Activated CD8-positive, alpha-beta T cell treated with anti-CD3 and anti-CD28 coated beads for 36 hours (primary cell): ENCODE data around the gene HLA-B. TPM values are rescaled to one million over a fixed set of nuclear protein-coding genes. Genes with fewer than 3 reads are reported as not detected.
A peak's percentile ranks its signal among the peaks of the same experiment; 100 is the strongest.

Source experiments
- ATAC-seq: fragments of 200-7000 bp; cut with Tn5 transposase; one replicate; pipeline ENCODE4 v1.10.0; 2021; ENCODE audit warnings: mild to moderate bottlenecking, moderate library complexity
- CTCF ChIA-PET: fragments of 350-600 bp; sonication (Branson Sonifier 250); formaldehyde crosslinking; loops from one replicate; lab custom pipeline; 2021; ENCODE audit warnings: antibody characterized with exemption; lab: Charles Lee
- POLR2A ChIA-PET: fragments of 350-600 bp; sonication (Branson Sonifier 250); formaldehyde crosslinking; loops from one replicate; lab custom pipeline; 2021; ENCODE audit warnings: antibody characterized with exemption; lab: Charles Lee
- DNase-seq: peaks from one replicate; pipeline ENCODE4 v3.0.0-alpha.2; 2020
- H3K27ac Mint-ChIP-seq: one replicate; pipeline ENCODE4 v1.8.0; 2021; ENCODE audit warnings: mild to moderate bottlenecking, mixed read lengths
- H3K27me3 Mint-ChIP-seq: one replicate; pipeline ENCODE4 v1.8.0; 2021; ENCODE audit warnings: mixed read lengths
- H3K36me3 Mint-ChIP-seq: one replicate; pipeline ENCODE4 v1.8.0; 2021; ENCODE audit warnings: low read depth, mixed read lengths
- H3K4me1 Mint-ChIP-seq: one replicate; pipeline ENCODE4 v1.8.0; 2021; ENCODE audit warnings: low read depth, mixed read lengths
- H3K4me3 Mint-ChIP-seq: one replicate; pipeline ENCODE4 v1.8.0; 2021; ENCODE audit warnings: mild to moderate bottlenecking, moderate library complexity, mixed read lengths
- H3K9me3 Mint-ChIP-seq: one replicate; pipeline ENCODE4 v1.8.0; 2021; ENCODE audit warnings: mixed read lengths
- intact Hi-C: fragments of 100-400 bp; cut with micrococcal nuclease; formaldehyde crosslinking; loops from one replicate; pipeline ENCODE4 v1.10.0; 2022
- microRNA-seq: library from miRNA; unstranded; fragments of <30 nt; microRNA quantifications from one replicate; pipeline ENCODE4 v1.2.0, GENCODE V29; 2022; ENCODE audit warnings: borderline microRNAs expressed, borderline replicate concordance
- total RNA-seq, 2 experiments: library from RNA; stranded (reverse); gene quantifications; one replicate each; pipeline ENCODE4 v1.2.3, GENCODE V29; 2021
- TF ChIP-seq, protein P1 (sequence below): fragments of 200-600 bp; IDR thresholded peaks from one replicate; pipeline ENCODE4 v1.8.0; 2022; ENCODE audit warnings: antibody characterized with exemption, mild to moderate bottlenecking

Gene HLA-B
- total RNA-seq, 2 experiments from 2014 or later = 2,892 to 2,968 TPM

GRCh38 chr6:31305703-31306219, 51.2 kb downstream of the HLA-B start:
- ChIA-PET POLR2A (interaction anchor here (1.0 kb wide), 1 partner anchor 33 kb away, joined by 3 read pairs; no protein-coding TSS in a partner anchor), CTCF (interaction anchor here (1.0 kb wide), 1 partner anchor 424 kb away, joined by 3 read pairs; the partner anchor contains the start of gene DDAH2)
- Mint-ChIP-seq H3K9me3 (no peaks in the 10 kb centered on the region), H3K4me3 (no peak overlapping the region), H3K27me3 (peaks cover 3% of the 10 kb centered on the region), H3K4me1 (peaks cover 6% of the 10 kb centered on the region), H3K27ac (no peak overlapping the region), H3K36me3 (no peaks in the 10 kb centered on the region)
- intact Hi-C loops = no loop called here
- TF ChIP-seq, protein P1, sequence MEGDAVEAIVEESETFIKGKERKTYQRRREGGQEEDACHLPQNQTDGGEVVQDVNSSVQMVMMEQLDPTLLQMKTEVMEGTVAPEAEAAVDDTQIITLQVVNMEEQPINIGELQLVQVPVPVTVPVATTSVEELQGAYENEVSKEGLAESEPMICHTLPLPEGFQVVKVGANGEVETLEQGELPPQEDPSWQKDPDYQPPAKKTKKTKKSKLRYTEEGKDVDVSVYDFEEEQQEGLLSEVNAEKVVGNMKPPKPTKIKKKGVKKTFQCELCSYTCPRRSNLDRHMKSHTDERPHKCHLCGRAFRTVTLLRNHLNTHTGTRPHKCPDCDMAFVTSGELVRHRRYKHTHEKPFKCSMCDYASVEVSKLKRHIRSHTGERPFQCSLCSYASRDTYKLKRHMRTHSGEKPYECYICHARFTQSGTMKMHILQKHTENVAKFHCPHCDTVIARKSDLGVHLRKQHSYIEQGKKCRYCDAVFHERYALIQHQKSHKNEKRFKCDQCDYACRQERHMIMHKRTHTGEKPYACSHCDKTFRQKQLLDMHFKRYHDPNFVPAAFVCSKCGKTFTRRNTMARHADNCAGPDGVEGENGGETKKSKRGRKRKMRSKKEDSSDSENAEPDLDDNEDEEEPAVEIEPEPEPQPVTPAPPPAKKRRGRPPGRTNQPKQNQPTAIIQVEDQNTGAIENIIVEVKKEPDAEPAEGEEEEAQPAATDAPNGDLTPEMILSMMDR = no peak
- no peak for DNase-seq
- no peak for ATAC-seq

DNA sequence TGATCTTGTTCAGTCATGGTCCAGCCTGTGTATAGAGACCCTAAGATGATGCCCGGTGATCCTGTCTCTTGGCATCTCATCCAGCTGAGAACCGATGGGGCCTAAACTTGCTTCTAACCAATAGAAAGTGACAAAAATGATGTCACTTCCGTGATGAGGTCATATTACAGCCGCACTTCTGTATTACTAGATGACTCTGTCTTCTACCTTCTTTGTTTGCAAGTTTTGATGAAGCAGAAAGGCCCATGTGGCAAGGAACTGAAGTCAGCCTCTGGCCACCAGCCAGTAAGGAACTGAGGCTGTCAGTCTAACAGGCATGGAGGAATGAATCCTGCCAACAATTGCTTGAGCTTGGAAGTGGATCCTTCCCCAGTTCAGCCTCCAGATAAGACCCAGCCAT, 52.3 kb downstream of the HLA-B start:
- ChIA-PET CTCF (no interaction called here), POLR2A (interaction anchor here (0.7 to 1.1 kb wide), 3 partner anchors 8 to 43 kb away, joined by 3 read pairs; no protein-coding TSS in a partner anchor)
- no peak overlapping the region for H3K27ac Mint-ChIP-seq

More for the DNA sequence above, 52.3 kb downstream of the HLA-B start:
- peaks cover 3% of the 10 kb centered on the region for H3K27me3 Mint-ChIP-seq
- H3K36me3 Mint-ChIP-seq = no peaks in the 10 kb centered on the region
- intact Hi-C loops = no loop called here
- TF ChIP-seq, protein P1 = no peak
- DNase-seq = no peak
- no peaks in the 10 kb centered on the region for H3K9me3 Mint-ChIP-seq
- H3K4me1 Mint-ChIP-seq = peaks cover 6% of the 10 kb centered on the region
- no peak overlapping the region for H3K4me3 Mint-ChIP-seq
- no peak for ATAC-seq

Small RNA genes lying within 50 kb of the gene (microRNA-seq; reads per million reads assigned to microRNA genes)
- 3.9 reads per million, percentile 13 among the genes with 10 or more reads in this experiment for gene MIR6891

Other genes with a start within 250 kb of the HLA-B start
- not detected for gene C6orf15, start 244.6 kb downstream of the HLA-B start, total RNA-seq
- not detected for gene PSORS1C1, start 242.4 kb downstream of the HLA-B start, total RNA-seq
- gene CDSN, start 236.7 kb downstream of the HLA-B start, total RNA-seq = not detected
- not detected for gene PSORS1C2, start 218.1 kb downstream of the HLA-B start, total RNA-seq
- 10 to 100 TPM; 39.2 to 39.8 TPM for gene CCHCR1, start 199.4 kb downstream of the HLA-B start, total RNA-seq
- 10 to 100 TPM; 91.9 to 92.9 TPM for gene TCF19, start 198.6 kb downstream of the HLA-B start, total RNA-seq
- not detected for gene POU5F1, start 186.5 kb downstream of the HLA-B start, total RNA-seq
- 100 to 1,000 TPM; 833 to 860 TPM for gene HLA-C, start 85.1 kb downstream of the HLA-B start, total RNA-seq
- gene MICA, start 46.4 kb upstream of the HLA-B start, total RNA-seq = 1 to 10 TPM; 5.6 to 6.0 TPM
- 10 to 100 TPM; 17.0 to 17.7 TPM for gene MICB, start 141.0 kb upstream of the HLA-B start, total RNA-seq
- not detected for gene MCCD1, start 171.8 kb upstream of the HLA-B start, total RNA-seq
- 100 to 1,000 TPM; 568 to 572 TPM for gene DDX39B, start 184.8 kb upstream of the HLA-B start, total RNA-seq
- 1 to 10 TPM in 1 of 2 experiments, under 1 TPM in 1; 0.86 to 1.1 TPM for gene ATP6V1G2, start 189.4 kb upstream of the HLA-B start, total RNA-seq
- 10 to 100 TPM; 11.3 to 13.0 TPM for gene NFKBIL1, start 190.4 kb upstream of the HLA-B start, total RNA-seq
- gene LTA, start 215.1 kb upstream of the HLA-B start, total RNA-seq = 100 to 1,000 TPM; 713 to 724 TPM
- gene TNF, start 218.4 kb upstream of the HLA-B start, total RNA-seq = 10 to 100 TPM; 89.2 to 92.5 TPM
- 100 to 1,000 TPM; 368 to 375 TPM for gene LTB, start 225.2 kb upstream of the HLA-B start, total RNA-seq
- gene LST1, start 229.1 kb upstream of the HLA-B start, total RNA-seq = 10 to 100 TPM; 40.4 to 43.6 TPM
- 10 to 100 TPM; 60.1 to 60.3 TPM for gene NCR3, start 235.8 kb upstream of the HLA-B start, total RNA-seq